Brain pericyte (primary cell): ENCODE data around the gene CLEC2D.
"Not testable (repeated sequence)": the region's sequence is repeated elsewhere in the genome, so short reads cannot be mapped to it uniquely, and the experiment has no call there.

Experiments
- DNase-seq: peaks from one replicate; pipeline ENCODE4 v3.0.0-alpha.2; 2012; ENCODE audit warnings: low read depth, low spot score

The CLEC2D gene

DNA sequence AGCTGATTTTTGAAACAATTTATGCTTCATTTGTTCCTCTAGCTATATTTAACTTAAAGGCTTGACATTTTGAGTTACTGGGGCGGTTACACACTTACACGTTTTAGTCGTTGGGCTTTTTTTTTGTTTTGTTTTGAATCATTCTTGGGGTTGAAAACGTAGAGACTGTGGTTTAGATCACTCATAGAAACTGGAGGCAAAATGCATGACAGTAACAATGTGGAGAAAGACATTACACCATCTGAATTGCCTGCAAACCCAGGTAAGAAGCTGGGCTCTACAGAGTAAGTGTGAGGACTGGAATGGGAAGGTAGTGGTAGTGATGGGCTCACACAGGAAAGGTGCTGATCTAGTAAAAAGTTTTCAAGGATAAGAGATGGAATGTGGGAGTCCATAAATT, at the start of gene CLEC2D:
Gene CLEC2D (plus strand): TSS at position 180 of the 400 bp plus-strand sequence. CDS start 22 bp downstream, at position 202.
- no peak for DNase-seq

DNA sequence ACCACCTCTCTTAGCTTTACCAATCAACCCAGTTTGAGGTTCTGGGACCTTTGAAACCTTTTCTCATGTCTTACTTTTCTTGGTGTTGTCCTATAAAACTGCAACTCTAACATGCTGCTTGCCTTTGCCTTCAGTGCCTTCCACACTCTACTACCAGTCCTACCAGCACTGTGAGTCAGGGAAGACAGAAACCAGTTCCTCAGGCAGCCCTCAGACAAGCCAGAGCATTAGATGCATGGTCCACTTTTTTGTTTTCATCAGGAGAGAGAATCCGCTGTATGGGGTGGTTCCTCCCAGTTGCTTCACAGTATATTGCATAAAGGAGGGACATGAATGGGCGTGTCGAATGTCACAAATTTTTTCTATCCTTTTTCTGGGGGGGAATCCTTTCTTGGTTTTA, 44.5 kb upstream of the CLEC2D start:
- DNase-seq: no peak

- DNase-seq: no peak
These were observed 43.2 kb upstream of the CLEC2D start for GRCh38 chr12:9626291-9626690.

DNA sequence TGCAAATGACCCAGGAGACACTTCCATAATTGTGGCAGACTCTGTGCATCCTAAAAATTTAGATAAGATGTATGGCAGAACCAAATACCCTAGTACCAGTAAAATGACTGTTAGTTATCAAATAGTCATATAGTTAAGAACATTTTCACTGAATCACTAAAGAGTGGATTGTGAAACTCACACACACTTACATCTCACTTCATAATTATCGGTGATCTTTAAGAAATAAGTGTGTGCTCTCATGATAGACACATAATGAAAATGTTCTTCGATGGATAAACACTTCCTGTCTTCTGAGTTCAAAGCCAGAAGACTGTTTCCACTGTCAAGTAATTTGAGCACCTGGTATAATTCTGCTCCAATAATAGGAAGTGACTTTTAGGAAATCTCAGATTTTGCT, 42.7 kb upstream of the CLEC2D start:
- DNase-seq: no peak

DNA sequence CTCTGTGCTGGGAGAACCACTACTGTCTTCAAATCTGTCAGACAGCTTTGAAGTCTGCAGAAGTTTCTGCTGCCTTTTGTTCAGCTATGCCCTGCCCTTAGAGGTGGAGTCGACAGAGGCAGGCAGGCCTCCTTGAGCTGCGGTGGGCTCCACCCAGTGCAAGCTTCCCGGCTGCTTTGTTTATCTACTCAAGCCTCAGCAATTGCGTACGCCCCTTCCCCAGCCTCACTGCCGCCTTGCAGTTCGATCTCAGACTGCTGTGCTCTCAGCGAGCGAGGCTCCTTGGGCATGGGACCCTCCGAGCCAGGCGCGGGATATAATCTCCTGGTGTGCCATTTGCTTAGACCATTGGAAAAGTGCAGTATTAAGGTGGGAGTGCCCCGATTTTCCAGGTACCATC, 36.7 kb upstream of the CLEC2D start:
- no peak for DNase-seq

GRCh38 chr12:9634177-9634803, 35.2 kb upstream of the CLEC2D start:
- no peak for DNase-seq

- DNase-seq: no peak
These were observed 34.4 kb upstream of the CLEC2D start for GRCh38 chr12:9634969-9635754.

GRCh38 chr12:9636150-9636850, 33.2 kb upstream of the CLEC2D start:
- no peak for DNase-seq

DNA sequence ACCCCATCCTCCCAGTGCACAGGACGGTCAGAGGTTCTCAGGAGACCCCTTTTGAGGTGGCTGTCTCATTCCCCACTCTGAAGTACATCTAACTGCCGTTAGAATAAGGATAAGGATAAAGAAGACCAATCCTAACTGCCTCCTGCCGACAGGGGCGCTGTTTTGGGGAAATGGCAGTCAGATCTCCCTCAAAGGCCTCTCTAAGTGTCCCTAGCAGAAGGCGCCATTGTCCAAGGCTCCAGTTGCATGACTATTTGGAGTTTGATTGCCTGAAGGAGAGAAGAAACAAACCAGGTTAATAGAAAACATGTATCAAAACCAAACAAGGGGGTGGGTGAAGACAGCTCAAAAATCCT, 32.7 kb upstream of the CLEC2D start:
- DNase-seq: no peak

DNA sequence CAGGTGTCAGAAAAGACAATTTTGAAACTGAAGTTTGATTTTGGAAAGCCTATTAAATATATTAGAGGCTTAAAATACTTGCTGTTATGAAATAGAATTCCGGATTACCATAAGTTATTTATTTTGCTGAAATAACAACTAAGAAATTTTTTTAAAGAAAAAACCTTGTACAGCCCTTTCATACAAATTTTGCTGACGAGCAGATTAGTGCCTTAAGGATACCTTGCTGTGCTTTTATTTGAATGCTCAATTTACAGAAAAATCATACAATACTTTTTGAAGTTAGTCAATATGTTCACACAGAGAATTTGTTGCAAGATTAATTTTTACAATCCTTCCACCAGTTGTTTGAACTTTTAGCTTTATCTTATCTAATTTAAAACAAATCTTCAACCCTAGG, 29.5 kb upstream of the CLEC2D start:
- no peak for DNase-seq

DNA sequence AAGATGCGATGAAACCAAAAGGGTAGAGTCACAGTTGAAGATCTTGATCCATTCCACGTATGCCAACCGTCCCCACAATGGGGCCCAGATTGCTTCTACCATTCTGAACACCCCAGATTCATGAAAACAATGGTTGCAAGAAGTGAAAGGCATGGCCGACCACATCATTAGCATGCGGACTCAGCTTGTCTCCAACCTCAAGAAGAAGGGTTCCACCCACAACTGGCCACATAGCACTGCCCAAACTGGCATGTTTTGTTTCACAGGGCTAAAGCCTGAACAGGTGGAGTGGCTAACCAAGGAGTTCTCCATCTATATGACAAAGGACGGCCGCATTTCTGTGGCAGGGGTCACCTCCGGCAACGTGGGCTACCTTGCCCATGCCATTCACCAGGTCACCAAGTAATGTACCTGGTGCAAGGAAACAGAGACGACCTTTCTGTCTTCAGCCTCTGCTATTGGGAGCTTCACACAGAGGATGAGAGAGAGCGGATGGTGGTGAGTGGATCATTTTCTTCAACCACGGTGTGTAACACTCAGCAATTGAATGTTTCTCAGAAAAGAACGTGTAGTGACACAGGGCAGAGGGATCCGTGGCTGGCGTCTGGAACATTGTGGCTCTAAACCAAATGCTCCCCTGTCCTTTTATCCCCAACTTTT, 26.8 kb upstream of the CLEC2D start:
- DNase-seq: no peak

GRCh38 chr12:9643266-9643660, 26.2 kb upstream of the CLEC2D start:
- no peak for DNase-seq

GRCh38 chr12:9644985-9645551, 24.4 kb upstream of the CLEC2D start:
- DNase-seq: not testable (repeated sequence)

- DNase-seq: no peak
These were observed 22.4 kb upstream of the CLEC2D start for GRCh38 chr12:9646794-9647781.

DNA sequence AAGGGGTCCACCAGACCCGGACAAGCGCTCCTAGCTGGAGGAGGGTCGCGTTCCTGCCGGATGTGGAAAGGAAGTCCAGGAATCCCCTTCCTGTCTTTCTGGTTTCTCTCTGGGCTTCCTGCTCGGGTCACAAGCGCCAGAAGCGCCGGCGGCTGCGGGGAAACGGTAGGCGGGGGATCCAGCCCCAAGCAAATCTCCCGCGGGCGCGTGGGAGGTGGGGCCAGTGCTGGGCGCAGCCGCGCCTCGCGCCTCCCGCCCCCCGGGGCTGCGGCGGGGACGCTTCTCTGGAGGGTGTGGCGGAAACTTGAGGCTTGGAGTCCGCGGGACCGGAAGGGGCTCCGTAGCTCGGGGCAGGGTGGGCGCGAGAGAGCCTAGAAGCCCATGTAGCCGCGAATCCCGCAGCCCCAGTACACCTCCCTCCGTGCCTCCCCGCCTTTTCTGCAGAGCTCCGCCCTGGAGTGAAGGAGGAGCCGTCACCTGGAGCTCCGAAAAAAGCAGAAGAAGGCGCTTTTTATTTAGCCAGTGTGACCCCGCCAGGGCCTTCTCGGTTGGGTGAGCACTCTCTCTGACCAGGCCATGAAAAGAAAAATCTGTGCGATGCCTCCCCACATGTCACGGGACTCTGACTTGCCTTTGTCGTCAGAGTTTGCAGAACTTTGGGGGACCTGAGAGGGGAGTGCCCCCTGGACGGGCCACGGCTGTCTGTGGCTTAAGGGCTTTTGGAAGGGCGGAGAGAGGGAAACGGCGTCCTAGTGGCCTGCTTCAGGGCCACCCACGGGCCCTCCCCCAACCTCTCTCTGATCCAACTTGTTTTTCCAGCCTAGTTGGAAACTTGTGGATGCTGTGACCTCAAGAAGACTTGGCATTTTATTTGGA, 21.4 kb upstream of the CLEC2D start:
- DNase-seq: no peak

GRCh38 chr12:9648701-9649531, 20.6 kb upstream of the CLEC2D start:
- no peak for DNase-seq

DNA sequence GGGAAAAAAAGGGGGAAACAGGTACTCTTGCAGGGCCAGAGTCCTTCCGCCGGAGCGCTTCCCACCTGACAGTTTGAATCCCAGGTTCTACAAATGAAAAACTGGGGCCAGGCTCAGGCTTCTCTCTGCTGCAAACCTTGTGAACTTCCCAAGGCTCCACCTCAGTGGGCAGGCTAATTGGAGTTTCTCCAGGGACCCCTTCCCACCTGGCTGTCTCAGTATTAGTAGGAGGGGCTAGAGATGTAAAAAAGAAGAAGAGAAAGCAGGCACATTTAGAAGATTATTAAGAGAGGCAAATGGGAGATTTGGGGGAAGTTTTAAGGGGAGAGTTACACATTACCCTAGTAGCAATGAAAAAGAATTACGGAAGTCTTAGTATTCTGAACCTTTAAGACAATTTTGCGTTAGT, 20.0 kb upstream of the CLEC2D start:
- DNase-seq: no peak

DNA sequence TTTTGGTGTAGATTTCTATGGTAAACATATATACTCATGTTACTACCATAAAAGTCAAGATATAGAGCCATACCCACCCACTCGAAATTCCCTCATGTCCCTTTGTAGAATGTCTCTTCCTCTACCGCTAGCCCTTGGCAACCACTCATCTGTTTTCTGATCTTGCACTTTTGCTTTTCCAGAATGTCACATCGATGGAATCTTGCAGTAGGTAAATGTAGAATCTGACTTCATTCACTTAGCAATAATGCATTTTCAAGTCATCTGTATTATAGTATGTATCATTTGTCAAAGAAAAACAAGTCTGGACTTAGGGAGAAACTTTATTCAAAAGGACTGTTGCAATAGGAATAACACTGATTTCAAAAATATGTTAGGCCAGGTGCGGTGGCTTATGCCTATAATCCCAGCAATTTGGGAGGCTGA, 19.3 kb upstream of the CLEC2D start:
- no peak for DNase-seq

DNA sequence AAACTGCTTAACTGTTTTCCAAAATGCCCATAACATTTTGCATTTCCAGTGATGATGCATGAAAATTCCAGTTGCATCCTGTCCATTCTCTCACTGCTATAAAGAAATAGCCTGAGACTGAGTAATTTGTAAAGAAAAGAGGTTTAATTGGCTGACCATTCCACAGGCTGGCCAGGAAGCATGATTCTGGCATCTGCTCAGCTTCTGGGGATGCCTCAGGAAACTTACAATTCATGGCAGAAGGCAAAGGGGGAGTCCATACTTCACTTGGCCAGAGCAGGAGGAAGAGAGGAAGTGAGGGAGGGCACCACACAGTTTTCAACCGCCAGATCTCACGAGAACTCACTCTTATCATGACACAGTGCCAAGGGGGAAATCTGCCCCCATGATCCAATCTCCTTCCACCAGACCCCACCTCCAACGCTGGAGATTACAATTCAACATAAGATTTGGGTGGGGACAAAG, 18.2 kb upstream of the CLEC2D start:
- no peak for DNase-seq
